GM19023 (cell line): ENCODE data around the gene CPLX1.
"Not testable (repeated sequence)": the region's sequence is repeated elsewhere in the genome, so short reads cannot be mapped to it uniquely, and the experiment has no call there.

ENCODE experiments used
- ATAC-seq: cut with Tn5 transposase; IDR thresholded peaks from one replicate; pipeline ENCODE4 v1.9.1; 2021; ENCODE audit warnings: mild to moderate bottlenecking, moderate library complexity; ENCODE audit not compliant: unreplicated experiment

CPLX1 gene

DNA sequence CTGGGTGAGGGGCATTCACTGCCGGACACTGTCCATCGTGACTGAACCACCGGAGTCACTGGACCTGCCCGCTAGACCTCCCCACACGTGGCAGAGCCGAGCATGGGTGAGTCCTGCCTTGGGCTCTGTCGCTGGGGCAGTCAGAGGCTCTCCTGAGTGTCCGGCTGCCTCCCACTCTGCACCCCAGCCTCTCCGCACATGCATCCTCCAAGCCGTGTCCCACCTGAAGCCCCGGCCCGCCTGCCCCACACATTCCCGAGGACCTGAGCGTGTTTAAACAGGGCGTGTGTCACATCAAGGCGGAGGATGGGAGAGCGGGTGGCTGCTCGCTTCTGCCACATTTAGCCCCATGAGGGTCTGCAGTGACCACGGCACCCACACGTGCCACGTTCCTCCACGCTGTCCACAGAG lies 4.7 kb downstream of the CPLX1 start:
- ATAC-seq = no peak

DNA sequence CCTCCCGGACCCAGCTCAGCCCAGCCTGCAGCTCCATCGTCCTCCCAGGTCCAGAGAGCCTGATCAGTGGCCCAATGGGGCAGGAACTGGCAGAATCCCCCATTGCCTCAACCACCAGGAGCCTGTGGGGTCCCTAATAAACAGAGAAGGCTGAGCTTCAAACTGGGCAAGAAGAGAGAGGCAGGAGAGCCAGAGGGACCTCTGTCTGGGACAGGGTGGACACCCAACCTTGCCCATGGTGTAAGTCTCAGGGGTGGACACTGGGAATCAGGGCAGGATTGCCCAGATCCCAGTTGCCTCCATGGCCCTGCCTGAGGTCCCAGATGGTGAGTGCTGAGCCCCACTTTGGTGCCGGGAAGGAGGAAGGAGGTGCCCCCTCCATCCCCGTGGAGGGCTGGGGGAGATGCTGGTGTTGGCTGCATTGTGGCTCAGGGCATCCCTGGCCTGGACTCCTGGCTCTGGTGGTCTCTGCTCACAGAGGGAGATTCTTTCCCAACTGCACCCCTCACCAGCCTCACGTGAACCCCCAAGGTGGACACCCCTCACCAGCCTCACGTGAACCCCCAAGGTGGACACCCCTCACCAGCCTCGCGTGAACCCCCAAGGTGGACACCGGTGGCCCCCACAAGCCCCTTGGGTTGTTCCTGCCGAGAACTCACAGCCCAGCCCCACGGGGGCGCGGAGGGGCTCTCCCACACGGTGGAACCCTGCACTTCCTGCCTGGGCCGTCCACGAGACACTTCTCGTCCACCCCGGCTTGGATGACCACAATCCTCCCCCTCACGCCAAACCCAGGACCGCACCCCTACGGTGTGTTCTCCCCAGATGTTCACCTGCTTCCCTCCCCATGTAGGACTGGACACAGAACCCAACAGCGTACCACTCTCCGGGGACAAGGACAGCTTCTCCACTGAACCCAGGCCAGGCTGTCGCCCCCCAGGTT lies 5.4 kb downstream of the CPLX1 start:
- ATAC-seq = no peak

DNA sequence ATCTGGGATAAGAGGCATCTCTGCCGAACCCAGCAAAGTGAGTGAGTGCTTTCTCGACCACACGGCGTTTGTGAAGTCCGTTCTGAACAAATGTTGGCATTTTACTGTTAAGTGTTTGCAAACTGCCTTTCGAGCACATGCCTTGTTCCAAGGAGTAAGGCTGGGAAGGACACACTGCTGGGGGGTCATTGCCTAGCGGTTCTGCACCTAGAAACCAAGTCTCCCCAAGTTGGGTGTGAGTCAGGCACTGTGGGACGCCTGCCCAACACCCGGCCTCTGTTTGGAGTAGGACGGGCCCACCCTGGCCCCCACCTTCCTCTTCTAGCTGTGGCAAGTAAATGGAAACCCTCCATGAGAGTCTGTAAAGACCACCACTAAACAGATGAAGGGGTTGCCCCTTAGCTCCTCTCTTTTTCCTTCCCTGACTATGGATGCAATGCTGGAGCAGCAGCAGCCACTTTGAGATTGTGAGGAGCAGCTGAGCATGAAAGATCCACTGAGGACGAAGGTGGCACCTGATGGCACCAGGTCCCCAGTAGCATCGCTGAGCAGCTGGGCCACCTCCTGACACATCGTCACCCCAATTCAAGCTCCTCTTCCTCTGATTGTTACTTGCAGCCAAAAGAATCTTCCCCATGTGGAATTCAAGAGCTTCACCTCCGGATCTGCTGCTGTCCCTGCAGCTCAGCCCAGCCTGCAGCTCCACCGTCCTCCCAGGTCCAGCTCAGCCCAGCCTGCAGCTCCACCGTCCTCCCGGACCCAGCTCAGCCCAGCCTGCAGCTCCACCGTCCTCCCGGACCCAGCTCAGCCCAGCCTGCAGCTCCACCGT lies 6.3 kb downstream of the CPLX1 start:
- no peak for ATAC-seq

DNA sequence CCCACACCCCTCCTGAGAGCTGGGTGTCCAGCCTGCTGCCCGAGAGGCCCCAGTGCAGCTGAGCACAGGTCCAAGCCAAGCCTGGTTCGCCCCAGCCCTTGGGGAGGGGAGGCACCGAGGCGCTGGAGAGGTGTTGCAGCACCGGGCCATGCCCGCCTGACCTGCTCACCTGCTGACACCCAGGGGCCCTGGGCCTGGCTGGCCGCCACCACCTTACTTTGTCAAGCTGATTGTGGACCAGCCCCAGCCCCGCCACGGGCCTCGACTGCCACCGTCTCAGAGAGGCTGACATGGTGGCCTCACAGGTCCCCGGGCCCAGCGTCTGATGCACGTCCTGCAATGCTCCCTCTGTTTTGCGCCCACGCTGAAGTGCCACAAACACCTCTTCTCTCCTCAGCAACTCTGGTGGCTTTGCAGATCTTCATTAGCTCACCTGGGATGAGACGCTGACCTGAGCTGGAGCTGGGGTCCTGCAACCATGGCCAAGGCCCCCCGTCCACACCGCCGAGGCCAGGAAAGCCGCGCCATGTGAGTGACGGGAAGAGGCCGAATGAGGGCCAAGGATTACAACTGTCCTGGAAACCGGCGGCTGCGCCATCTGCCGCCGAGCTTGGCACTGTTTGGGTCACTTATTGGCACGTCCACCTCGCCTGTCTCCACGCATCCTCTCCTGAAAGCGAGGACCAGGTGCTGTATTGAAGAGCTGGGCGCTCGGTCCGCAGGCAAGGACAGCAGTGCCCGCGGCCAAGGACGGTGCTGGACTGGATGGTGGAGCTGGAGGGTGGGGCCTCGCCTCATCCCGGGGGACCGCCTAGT lies 7.6 kb downstream of the CPLX1 start:
- no peak for ATAC-seq

DNA sequence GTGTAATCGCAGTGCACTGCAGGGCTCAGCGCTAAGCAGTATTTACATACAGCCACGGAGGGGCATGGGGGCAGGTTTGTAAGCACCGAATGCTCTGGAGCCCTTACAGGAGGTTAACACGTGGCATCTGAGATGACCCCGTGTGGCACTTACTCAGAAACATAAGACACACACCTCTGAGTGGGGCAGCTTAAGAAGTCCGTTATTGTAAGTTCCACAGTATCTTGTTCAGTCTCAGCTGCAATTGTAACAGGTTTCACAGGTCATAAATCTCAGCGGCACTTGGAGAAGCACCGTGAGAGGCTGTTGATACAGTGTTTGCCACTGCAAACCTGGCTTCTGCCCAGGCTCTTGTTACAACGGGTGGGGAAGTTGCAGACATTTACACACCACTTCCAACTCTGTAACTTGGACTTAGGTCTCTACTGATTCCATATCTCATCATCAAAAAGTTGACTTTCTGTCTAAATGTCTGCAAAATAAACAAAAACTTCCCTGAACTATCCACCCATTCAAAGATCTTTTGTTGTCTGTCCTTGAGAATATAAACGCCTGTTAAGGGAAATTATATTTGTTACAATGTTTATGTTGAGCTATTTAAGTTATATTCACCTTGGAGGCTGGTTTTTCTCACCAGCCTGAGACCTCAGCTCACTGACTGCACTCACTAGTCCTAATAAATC lies 10.3 kb downstream of the CPLX1 start:
- ATAC-seq = no peak

DNA sequence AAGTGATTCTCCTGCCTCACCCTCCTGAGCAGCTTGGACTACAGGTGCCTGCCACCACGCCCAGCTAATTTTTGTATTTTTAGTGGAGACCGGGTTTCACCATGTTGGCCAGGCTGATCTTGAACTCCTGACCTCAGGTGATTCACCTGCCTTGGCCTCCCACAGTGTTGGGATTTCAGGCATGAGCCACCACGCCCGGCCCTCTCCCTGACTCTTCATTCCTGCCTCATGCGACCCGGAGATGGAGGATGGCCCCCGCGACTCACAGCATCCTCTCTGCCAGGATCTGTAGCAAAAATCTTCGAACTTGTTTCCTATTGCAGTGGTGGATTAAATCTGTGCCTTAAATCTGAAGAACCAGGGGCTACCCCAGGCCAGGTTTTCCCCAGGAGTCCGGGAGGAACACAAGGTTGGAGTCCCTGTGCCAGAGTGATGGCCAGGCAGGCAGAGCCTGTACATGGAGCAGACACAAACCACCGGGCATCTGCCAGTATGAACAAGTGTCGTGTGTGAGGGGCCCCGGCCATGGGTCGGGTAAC lies 11.5 kb downstream of the CPLX1 start:
- ATAC-seq = no peak

DNA sequence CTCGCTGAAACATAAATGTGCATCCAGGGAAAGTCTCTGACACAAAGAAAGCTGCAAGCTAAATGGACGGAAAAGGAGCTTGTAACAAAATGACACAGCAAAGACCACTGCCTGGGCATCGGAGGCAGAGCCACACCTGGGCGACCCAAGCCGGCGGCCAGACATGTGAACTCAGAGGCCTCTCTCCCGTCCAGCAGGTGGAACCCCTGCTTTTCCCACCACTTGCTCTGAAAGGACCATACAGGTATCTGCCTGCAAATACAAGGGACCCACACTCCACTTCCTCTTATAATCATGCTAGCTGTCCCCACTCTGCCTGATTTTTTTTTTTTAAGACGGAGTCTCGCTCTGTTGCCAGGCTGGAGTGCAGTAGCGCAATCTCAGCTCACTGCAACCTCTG lies 12.0 kb downstream of the CPLX1 start:
- ATAC-seq = no peak

DNA sequence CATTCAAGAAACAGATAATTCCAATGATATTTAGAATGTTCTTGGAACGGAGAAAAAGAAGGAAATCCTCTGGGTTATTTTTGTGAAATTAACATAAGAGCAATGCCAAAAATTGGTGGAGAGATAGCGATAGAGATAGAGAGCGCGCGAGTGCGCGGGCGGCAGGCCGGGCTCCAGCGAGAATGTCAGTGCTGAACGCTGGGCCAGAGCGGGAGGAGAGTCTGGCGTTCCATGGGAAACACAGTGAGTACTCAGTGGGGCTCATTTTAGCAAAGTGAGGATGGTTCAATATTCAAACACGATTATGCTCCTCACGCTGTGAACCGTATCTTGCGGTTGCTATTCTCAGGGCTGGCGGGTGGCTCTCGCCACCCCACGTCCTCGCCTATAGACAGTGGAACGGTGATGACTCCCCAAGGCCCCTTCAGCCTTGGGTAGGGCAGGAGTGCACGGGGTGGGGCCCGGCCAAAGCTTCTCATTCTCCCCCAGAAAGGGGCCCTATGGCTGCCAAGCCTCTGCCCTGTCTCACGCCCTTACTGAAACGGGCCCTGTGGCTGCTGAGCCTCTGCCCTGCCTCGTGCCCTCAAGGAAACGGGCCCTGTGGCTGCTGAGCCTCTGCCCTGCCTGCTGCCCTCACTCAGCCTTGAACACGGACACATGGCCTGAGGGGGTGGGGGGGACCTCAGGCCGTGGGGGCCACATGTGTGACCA lies 16.9 kb downstream of the CPLX1 start:
- no peak for ATAC-seq

DNA sequence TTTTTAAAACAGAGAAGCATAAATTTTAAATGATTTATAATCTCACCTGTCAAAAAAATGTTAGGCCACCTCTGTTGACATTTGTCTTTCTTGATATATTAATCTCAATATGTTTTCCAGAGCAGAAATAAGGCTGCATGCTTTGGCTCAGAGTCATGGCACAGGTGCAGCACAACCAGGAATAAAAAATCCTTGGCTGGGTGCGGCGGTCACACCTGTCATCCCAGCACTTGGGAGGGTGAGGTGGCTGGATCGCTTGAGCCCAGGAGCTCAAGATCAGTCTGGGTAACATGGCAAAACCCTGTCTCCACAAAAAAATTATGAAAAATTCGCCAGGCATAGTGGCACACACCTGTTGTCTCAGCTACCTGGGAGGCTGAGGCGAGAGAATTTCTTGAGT lies 18.1 kb downstream of the CPLX1 start:
- no peak for ATAC-seq

DNA sequence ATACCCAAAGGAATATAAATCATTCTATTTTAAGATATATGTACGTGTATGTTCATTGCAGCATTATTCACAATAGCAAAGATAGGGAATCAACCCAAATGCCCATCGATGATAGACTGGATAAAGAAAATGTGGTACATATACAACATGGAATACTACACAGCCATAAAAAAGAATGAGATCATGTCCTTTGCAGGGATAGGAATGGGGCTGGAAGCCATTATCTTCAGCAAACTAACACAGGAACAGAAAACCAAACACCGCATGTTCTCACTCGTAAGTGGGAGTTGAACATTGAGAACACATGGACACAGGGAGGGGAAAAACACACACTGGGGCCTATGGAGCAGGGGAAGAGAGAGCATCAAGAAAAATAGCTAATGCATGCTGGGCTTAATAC lies 18.9 kb downstream of the CPLX1 start:
- not testable (repeated sequence) for ATAC-seq

DNA sequence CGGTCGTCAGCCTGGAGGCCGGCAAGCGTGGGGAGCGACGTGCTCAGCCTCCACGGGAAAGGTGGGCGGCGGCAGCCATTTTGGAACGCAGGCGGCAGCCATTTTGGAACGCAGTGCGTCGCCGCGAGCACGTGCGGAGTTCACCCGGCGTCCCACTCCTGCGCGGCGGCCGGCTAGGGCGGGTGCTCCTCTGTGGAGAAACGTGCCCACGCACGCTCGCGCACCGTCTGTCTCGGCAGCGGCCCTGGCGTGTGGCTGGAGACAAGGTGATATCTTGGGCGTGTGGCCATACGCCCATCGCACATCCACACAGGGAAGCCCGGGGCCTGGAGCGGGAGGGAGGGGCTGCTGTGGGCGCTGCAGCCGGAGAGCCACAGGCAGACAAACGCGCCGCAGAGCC lies 21.1 kb downstream of the CPLX1 start:
- no peak for ATAC-seq

DNA sequence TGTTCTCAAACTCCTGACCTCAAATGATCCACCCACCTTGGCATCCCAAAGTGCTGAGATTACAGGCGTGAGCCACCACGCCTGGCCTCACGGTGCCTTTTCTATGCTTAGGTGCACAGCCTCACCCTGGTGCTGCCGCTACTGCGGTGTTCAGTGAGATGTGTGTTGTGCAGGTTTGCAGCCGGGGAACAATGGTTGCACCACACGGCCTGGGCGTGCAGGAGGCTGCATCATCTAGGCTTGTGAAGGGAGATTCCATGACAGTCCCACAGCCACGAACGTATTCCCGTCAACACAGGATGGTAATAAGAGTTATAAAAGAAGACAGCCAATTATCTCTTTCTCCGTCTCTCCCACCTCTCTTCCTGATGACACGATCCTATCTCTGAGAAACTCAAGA lies 22.0 kb downstream of the CPLX1 start:
- no peak for ATAC-seq

DNA sequence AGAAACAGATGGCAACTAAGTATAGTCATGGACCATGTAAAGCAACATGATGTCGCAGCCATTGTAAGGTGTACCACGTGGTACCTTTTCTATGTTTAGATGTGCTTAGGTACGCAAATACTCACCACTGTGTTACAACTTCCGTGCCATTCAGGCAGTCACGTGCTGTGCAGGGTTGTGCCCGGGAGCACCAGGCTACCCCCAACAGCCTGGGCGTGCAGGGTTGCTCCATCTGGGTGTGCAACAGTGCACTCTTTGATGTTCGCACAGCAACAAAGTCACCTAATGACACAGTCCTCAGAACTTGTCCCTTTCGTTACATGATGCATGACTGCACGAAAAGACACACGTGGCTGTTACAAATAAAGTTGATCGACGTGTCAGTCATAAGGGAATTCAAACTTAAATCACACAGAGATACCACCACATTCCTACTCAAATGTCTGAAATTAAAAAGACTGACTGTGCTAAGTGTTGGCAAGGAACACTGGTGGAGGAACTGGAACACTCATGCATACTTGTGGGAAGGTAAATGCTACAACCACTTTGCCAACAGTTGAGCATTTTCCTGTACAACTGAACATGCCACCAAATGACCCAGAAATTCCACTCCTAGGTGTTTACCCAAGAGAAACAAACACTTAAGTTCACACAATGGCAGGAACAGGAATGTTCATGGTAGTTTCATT lies 24.3 kb downstream of the CPLX1 start:
- ATAC-seq = no peak

DNA sequence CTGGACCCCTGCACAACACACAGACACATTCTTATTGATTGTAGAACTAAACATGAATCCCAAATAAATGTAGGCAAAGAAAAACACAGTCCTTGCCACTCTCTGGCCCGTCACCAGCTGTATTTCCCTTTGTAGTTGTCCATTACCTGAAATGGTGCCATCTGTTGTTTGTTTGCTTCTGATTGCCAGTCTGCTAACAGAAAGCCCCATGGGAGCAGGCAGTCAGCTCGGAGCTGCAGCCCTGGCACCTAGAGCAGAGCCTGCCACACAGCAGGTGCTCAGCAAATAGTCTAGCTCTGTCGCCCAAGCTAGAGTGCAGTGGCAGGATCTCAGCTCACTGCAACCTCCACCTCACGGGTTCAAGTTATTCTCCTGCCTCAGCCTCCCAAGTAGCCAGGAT lies 28.9 kb downstream of the CPLX1 start:
- no peak for ATAC-seq

DNA sequence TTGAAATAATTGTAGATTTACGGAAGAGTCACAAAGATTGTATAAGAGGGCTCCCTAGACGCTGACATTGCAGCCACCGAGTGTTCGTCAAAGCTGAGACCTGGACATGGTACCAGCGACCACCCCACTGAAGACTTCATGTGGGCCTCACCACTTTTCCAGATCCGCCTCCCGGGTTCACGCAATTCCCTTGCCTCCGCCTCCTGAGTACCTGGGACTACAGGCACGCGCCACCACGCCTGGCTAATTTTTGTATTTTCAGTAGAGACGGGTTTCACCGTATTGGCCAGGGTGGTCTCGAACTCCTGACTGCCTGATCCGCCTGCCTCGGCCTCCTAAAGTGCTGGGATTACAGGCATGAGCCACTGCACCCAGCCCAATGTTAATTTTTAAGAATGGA lies 29.7 kb downstream of the CPLX1 start:
- ATAC-seq = no peak

DNA sequence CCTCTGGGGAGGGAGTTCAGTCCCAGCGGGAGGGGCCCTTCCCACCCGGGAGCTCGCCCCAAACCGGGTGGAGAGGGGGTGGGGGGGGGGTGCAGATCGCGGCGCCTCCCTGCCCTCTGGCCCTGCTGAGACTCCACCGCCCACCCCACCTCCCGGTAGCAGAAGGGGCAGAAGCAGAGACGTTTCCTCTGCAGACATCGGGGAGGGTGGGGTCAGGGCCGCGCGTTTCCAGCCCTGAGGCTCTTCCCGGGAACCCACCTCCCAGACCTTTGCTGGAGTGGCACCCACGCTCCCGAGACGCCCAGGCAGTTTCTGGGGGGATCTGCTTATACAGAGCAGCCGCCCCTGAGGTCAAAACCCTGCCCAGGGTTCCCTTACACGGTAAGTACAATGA lies 30.2 kb downstream of the CPLX1 start:
- no peak for ATAC-seq

DNA sequence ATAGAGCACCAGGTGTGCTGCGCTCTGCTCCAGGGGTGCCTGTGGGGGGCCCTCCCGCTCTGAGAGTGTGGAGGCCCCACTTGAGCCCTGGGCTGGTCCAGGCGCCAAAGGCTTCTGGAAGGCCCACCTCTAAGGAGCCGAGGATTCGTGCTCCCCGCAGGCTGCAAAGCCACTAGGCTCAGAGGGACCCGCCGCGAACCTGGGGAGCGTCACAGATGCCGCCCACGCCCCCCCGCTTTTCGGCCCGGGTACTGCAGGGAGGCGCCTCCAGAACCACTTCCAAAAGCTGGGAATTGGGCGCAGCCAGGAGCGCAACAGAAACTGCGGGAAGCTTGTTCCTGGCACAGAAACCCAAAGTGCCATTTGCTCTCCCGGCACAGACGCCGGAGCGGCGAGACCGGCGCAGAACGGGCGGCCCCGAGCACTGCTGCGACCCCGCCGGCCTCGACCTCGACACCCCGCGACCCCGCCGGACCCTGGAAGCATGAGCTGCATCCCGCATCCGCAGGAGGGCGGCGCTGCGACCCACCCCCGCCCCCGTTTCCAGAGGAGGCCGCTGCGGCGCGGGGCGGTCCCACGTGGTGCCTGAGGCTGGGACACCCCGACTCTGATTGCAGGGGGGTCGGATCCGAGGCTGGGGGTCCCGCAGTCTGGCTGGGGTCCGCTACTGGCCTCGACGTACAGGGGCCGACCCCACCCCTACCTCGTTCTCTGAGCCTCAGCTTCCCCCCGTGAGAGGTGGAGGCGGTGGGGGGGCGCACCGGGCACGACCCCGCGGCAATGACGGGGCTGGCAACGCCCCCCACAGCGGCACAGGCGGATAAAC lies 30.8 kb downstream of the CPLX1 start:
- ATAC-seq = no peak

DNA sequence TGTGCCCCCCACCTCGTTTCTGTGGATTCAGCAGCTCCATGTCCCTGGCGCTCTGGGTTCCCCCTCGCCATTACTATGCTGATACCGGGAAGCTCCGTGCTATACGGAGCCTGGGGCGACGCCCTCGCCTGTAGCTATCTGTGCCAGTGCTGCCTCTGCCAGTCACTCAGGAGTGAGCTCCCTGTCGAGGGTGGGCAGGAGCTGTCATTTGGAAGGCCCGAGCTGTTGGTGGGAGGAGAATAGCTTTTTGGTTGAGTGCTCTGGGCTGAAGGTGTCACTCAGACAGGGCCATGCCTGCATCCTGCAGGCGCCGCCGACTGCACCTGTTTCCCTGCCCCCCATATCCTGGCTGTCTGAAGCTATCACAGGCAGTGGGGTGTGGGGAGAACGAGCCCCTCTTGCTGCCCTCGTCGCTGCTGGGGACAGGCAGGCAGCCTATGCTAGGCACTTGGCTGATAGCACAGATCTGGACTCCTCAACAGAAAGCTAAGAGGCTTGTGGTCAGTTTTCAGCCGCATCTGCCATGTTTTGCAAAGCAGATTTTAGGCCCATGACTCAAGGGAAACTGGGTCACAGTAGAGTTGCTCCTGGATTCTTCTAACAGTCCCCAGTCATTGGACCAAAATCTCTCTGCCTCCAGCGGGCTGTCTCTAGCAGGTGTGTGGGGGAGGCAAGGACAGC lies 31.8 kb downstream of the CPLX1 start:
- ATAC-seq = no peak
